NT2/D1 (cell line): ENCODE measurements around the gene SETDB1.

ENCODE experiments used
- DNase-seq: peaks from one replicate; pipeline ENCODE4 v3.0.0-alpha.2; 2011; ENCODE audit warnings: low read depth, low spot score
- H3K27me3 ChIP-seq: 2 replicates; pipeline ENCODE4 v1.6.0; 2011; ENCODE audit warnings: mild to moderate bottlenecking; ENCODE audit not compliant: insufficient read length, insufficient read depth
- H3K36me3 ChIP-seq: 2 replicates; pipeline ENCODE4 v1.6.1; 2011; ENCODE audit warnings: mild to moderate bottlenecking, low read length, mixed read lengths; ENCODE audit not compliant: insufficient read depth, insufficient read length
- H3K4me1 ChIP-seq: 2 replicates; pipeline ENCODE4 v1.5.1; 2011; ENCODE audit not compliant: insufficient read depth, insufficient read length
- H3K4me3 ChIP-seq: 2 replicates; pipeline ENCODE4 v1.5.1; 2011; ENCODE audit warnings: low read depth; ENCODE audit not compliant: insufficient read length
- H3K9ac ChIP-seq: 2 replicates; pipeline ENCODE4 v1.6.0; 2011; ENCODE audit warnings: low read depth; ENCODE audit not compliant: insufficient read length
- H3K9me3 ChIP-seq: 2 replicates; pipeline ENCODE4 v1.5.1; 2011; ENCODE audit warnings: mild to moderate bottlenecking, low read length; ENCODE audit not compliant: insufficient read depth
- SUZ12 ChIP-seq: IDR thresholded peaks from 2 replicates; pipeline ENCODE4 v1.6.1; 2011; ENCODE audit not compliant: insufficient read length, insufficient read depth; ENCODE audit errors: extremely low read depth
- YY1 ChIP-seq: IDR thresholded peaks from 2 replicates; pipeline ENCODE4 v1.6.1; 2011; ENCODE audit not compliant: insufficient read length, insufficient read depth
- ZNF274 ChIP-seq: IDR thresholded peaks from 2 replicates; pipeline ENCODE4 v1.6.1; 2011; ENCODE audit warnings: mild to moderate bottlenecking, low read depth, low read length

The SETDB1 gene

GRCh38 chr1:150964164-150964489, 38.0 kb downstream of the SETDB1 start:
- no peak for DNase-seq
- H3K4me1 ChIP-seq = no peaks in the 10 kb centered on the region
- H3K36me3 ChIP-seq = peaks cover 94% of the 10 kb centered on the region
- H3K9ac ChIP-seq = no peak overlapping the region
- no peaks in the 10 kb centered on the region for H3K27me3 ChIP-seq
- no peak overlapping the region for H3K4me3 ChIP-seq
- TF ChIP-seq SUZ12 (no peak), ZNF274 (no peak), YY1 (no peak)
- H3K9me3 ChIP-seq = no peaks in the 10 kb centered on the region

DNA sequence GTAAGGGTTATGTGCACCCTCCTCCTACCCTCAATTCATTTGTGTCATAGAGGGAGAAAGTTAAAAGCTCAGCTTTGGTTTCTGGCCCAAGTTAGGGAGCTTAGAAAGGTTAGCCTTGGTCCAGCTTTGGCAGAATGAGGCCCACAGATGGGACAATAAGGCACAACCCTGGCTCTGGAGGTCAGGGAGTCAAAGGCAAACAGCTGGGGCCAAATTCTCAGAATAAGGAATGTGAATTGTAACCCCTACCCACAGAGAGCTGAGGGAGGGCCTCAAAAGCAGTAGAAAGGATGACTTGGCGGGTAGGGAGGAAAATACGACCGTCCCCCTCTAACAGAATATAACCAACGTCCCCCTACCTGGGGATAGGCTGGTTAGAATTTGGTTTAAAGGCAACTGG, 39.4 kb downstream of the SETDB1 start:
- H3K36me3 ChIP-seq = peaks cover 94% of the 10 kb centered on the region
- TF ChIP-seq ZNF274 = no peak
- no peak for TF ChIP-seq YY1
- TF ChIP-seq SUZ12 = no peak
- no peak for DNase-seq
- H3K4me1 ChIP-seq = peaks cover under 1% of the 10 kb centered on the region
- no peaks in the 10 kb centered on the region for H3K9me3 ChIP-seq
- H3K9ac ChIP-seq = no peak overlapping the region
- no peak overlapping the region for H3K4me3 ChIP-seq
- H3K27me3 ChIP-seq = no peaks in the 10 kb centered on the region

DNA sequence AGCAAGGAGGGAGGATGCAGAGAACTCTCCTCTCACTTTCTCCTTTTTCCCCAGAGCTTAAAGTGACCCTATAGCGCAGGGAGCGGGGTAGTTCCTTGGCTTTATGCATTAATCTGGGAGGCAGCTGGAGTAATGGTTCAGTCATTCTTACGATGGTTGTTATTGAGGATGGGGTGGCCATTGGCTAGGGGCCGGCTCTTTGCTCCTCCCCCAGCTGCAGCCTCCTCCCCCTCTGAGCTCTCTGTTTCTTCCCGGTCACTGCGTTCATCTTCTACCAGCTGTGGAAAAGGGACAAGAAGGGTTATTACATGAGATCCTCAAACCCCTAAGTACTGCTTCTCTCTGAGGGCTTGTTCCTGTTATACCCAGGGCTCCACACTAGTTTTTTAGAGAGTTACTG, 39.8 kb downstream of the SETDB1 start:
- H3K9ac ChIP-seq = no peak overlapping the region

GRCh38 chr1:150967936-150968335, 41.8 kb downstream of the SETDB1 start:
- Histone ChIP-seq H3K27me3 (no peaks in the 10 kb centered on the region), H3K4me1 (peaks cover 19% of the 10 kb centered on the region), H3K9me3 (no peaks in the 10 kb centered on the region), H3K36me3 (peaks cover 79% of the 10 kb centered on the region), H3K9ac (no peak overlapping the region), H3K4me3 (no peak overlapping the region)
- TF ChIP-seq ZNF274 (no peak), SUZ12 (no peak), YY1 (no peak)
- no peak for DNase-seq

More for the DNA sequence above, 39.8 kb downstream of the SETDB1 start:
- peaks cover 94% of the 10 kb centered on the region for H3K36me3 ChIP-seq
- H3K27me3 ChIP-seq = no peaks in the 10 kb centered on the region
- peaks cover 4% of the 10 kb centered on the region for H3K4me1 ChIP-seq
- no peak overlapping the region for H3K4me3 ChIP-seq
- no peak for DNase-seq
- TF ChIP-seq YY1 = no peak
- TF ChIP-seq SUZ12 = no peak
- no peak for TF ChIP-seq ZNF274
- no peaks in the 10 kb centered on the region for H3K9me3 ChIP-seq

DNA sequence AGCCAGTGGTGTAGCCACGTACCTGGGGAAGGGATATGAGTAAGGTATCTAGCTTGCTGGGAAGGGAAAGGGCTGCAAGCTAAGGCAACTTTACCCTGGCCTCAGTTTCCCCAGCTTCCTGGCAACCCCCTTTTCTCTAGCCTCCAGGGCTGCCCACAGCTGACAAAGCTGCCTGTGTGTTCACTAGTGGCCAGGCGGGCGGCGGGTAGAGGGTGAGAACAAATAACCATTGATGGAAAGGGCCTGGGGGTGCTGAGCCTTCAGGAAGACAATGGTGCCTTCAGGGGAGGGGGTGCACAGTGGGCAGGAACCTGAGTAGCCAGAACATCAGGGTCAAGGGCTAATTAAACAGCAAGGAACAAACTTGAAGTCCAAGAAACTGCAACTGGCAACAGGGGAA, 42.3 kb downstream of the SETDB1 start:
- Histone ChIP-seq H3K36me3 (peaks cover 73% of the 10 kb centered on the region), H3K4me3 (no peak overlapping the region), H3K9me3 (no peaks in the 10 kb centered on the region), H3K9ac (no peak overlapping the region), H3K4me1 (peaks cover 25% of the 10 kb centered on the region), H3K27me3 (peaks cover 2% of the 10 kb centered on the region)
- TF ChIP-seq ZNF274 (no peak), YY1 (no peak), SUZ12 (no peak)
- no peak for DNase-seq

GRCh38 chr1:150969626-150970025, 43.5 kb downstream of the SETDB1 start:
- Histone ChIP-seq H3K4me3 (no peak overlapping the region), H3K27me3 (peaks cover 3% of the 10 kb centered on the region), H3K4me1 (peaks cover 26% of the 10 kb centered on the region), H3K36me3 (peaks cover 62% of the 10 kb centered on the region), H3K9ac (no peak overlapping the region), H3K9me3 (no peaks in the 10 kb centered on the region)
- DNase-seq = no peak
- no peak for TF ChIP-seq ZNF274
- no peak for TF ChIP-seq SUZ12

DNA sequence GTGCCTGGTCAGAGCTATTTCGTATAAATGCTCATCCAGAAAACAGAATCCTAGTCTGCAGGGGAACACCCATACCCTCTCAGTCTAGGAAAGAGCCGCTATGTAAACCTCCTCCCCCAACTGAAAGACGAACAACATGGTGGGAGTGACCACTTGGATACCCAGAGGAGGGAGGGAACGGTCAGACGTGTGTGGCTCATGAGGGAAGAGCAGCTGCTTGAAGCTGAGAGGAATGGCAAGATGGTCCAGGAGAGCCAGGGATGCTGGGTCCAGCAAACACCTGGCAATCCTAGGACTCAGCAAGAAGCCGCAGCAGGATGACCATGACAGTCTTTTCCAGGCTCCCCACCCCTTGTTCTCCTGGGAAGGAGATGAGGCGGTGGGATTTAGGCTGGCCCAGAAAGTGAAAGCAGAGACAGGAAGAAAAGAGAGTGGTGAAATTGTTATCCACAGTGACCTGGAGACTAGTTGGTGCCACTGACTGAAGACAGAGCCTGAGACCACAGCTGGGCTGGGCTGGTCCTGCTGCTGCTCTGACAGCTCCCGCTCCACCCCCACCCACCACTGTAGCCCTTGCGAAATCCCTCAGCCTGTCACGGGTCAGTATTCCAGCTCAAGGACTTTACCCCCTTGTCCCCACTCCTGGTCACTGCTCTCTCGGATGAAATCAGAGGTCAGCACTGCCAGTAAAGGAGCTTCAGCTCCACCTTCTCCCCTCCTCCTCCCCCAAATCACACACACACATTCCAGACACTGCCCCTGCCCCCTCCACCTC, 44.8 kb downstream of the SETDB1 start:
- Histone ChIP-seq H3K9ac (no peak overlapping the region), H3K4me1 (peaks cover 26% of the 10 kb centered on the region), H3K36me3 (peaks cover 48% of the 10 kb centered on the region), H3K9me3 (no peaks in the 10 kb centered on the region), H3K27me3 (peaks cover 3% of the 10 kb centered on the region), H3K4me3 (no peak overlapping the region)
- DNase-seq = no peak
- TF ChIP-seq YY1 = no peak
- TF ChIP-seq ZNF274 = no peak
- no peak for TF ChIP-seq SUZ12
